Coronary artery (tissue), 2 donors: ENCODE results near the gene EMP1.
A peak's percentile ranks its signal among the peaks of the same experiment; 100 is the strongest.

ENCODE experiments used
- DNase-seq: peaks from one replicate; pipeline ENCODE4 v3.0.0-alpha.2; 2017; ENCODE audit warnings: low spot score
- H3K27ac ChIP-seq, 2 donors: fragments of 200-600 bp; sonication (generic); one replicate each; pipeline ENCODE4 v1.5.1; 2016 to 2019
- H3K4me3 ChIP-seq: fragments of 200-600 bp; sonication (generic); 2 replicates; pipeline ENCODE4 v1.5.1; 2016; ENCODE audit warnings: mild to moderate bottlenecking, moderate library complexity
- CTCF ChIP-seq: fragments of 200-600 bp; sonication (generic); IDR thresholded peaks from one replicate; pipeline ENCODE4 v1.5.1; 2019; ENCODE audit warnings: antibody characterized with exemption

EMP1 gene

GRCh38 chr12:13210236-13211190, 14.0 kb downstream of the EMP1 start:
- TF ChIP-seq CTCF = no peak
- Histone ChIP-seq H3K4me3 (no peak overlapping the region), H3K27ac (peak overlapping the region in 1 of 2 donors; percentile 46)
- no peak for DNase-seq

- no peak for DNase-seq
- H3K4me3 ChIP-seq = no peak overlapping the region
- no peak for TF ChIP-seq CTCF
- no peak overlapping the region for H3K27ac ChIP-seq
Measured at GRCh38 chr12:13211191-13211858, 14.8 kb downstream of the EMP1 start.

GRCh38 chr12:13211859-13212664, 15.5 kb downstream of the EMP1 start:
- no peak overlapping the region for H3K4me3 ChIP-seq
- no peak overlapping the region for H3K27ac ChIP-seq
- TF ChIP-seq CTCF = peak; percentile 61
- no peak for DNase-seq

- H3K27ac ChIP-seq = no peak overlapping the region
- no peak for DNase-seq
- H3K4me3 ChIP-seq = no peak overlapping the region
- TF ChIP-seq CTCF = no peak
Measured at GRCh38 chr12:13215056-13215455, 18.5 kb downstream of the EMP1 start.

GRCh38 chr12:13218641-13219040, 22.1 kb downstream of the EMP1 start:
- no peak overlapping the region for H3K4me3 ChIP-seq
- DNase-seq = no peak
- no peak for TF ChIP-seq CTCF
- no peak overlapping the region for H3K27ac ChIP-seq

- TF ChIP-seq CTCF = no peak
- Histone ChIP-seq H3K27ac (no peak overlapping the region), H3K4me3 (no peak overlapping the region)
- no peak for DNase-seq
Measured at GRCh38 chr12:13219320-13219719, 22.8 kb downstream of the EMP1 start.
